GM19397 (cell line): ENCODE measurements around the gene HARS2.
A peak's percentile ranks its signal among the peaks of the same experiment; 100 is the strongest.
"Not testable (repeated sequence)": the region's sequence is repeated elsewhere in the genome, so short reads cannot be mapped to it uniquely, and the experiment has no call there.

Experiments
- ATAC-seq: cut with Tn5 transposase; IDR thresholded peaks from one replicate; pipeline ENCODE4 v1.9.1; 2021; ENCODE audit warnings: mild to moderate bottlenecking, moderate library complexity; ENCODE audit not compliant: unreplicated experiment

Gene HARS2

GRCh38 chr5:140690941-140691924, at the start of gene HARS2, which contains the start of gene HARS1:
HARS2 (plus strand) TSS chr5:140691455; CDS start chr5:140691649, 194 bp downstream.
HARS1 (minus strand) TSS chr5:140691370; CDS start chr5:140691304, 66 bp downstream.
- peak; percentile 98 for ATAC-seq

- no peak for ATAC-seq
These were observed 49.5 kb upstream of the HARS2 start for GRCh38 chr5:140641716-140642115.

DNA sequence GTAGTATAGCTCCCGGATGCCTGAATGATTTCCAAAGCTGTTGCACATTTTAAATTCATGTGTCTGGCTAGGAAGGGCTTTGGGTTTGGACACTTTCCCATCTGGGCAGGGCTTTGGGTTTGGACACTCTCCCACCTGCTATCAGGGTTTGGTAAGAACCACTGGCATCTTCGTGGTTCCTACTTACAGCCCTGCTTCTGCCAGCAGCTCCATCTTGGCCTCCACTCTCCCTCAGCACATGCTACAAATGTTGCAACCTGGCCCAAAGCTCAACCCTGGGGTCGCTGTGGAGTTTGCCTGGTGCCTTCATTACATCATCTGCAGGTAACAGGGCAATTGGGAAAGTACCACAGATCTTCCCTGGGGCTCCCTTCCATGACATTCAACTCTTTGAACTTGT, 48.5 kb upstream of the HARS2 start:
- ATAC-seq = no peak

GRCh38 chr5:140647042-140647419, 44.2 kb upstream of the HARS2 start:
- ATAC-seq = peak; percentile 42

DNA sequence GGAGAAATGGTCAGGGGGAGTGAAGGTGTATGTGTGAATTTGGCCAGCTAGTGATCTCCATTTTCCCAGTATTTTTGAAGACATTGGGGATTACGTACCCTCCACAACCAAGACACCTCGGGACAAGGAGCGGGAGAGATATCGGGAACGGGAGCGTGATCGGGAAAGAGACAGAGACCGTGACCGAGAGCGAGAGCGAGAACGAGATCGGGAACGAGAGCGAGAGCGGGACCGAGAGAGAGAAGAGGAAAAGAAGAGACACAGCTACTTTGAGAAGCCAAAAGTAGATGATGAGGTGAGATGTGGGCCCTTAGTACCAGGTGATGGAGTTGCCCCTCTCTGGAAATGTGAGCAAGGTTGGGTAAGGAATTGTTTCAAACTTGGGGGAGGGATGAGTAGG, 32.4 kb upstream of the HARS2 start:
- no peak for ATAC-seq

DNA sequence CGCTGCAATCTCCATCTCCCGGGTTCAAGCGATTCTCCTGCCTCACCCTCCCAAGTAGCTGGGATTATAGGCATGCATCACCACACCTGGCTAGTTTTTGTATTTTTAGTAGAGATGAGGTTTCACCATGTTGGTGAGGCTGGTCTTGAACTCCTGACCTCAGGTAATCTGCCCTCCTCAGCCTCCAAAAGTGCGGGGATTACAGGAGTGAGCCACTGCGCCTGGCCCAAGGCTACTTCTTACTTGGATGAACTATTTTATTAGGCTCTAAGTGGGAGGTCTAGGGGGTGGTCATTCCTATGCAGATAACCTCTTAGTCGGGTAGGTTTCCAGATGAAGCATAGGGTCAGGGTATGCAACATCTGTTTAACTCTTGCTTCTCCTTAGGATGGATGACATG, 30.9 kb upstream of the HARS2 start:
- ATAC-seq = not testable (repeated sequence)

GRCh38 chr5:140664030-140664358, 27.3 kb upstream of the HARS2 start:
- ATAC-seq = no peak

DNA sequence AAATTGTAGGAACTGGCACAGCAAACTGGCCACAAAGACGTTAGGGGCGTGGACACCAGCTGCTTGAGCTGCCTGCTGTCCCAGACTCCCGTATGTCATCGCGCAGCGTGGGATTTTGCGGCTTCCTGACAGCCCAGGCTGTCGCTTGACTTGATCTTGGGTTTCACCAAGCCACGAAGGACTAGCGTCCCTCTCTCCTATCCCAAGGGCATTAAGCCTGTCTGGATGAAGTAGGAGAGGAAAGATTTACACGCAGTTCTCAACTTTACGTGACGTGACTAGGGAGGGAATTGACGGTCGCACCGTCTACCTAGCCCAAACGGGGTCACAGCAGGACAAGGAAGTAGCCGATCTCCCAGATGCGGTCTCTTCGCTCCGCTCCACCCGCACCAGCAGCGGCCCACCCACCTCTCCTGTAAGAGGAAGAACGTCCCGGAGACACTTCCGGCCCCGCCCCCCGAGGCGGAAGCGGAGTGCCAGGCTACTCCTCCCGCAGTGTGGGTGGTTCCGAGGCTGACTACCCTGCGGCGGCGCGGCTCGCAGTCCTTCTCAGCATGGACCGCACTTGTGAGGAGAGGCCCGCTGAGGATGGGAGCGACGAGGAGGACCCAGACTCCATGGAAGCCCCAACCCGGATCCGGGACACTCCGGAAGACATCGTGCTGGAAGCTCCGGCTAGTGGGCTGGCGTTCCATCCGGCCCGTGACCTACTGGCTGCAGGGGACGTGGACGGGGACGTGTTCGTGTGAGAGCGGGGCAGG, 26.7 kb upstream of the HARS2 start, which contains the start of gene WDR55:
WDR55 (plus strand) TSS at position 546 of the 761 bp plus-strand sequence; CDS start at position 555, 9 bp downstream.
- ATAC-seq = peak; percentile 97

GRCh38 chr5:140671035-140671434, 20.2 kb upstream of the HARS2 start:
- ATAC-seq = not testable (repeated sequence)

DNA sequence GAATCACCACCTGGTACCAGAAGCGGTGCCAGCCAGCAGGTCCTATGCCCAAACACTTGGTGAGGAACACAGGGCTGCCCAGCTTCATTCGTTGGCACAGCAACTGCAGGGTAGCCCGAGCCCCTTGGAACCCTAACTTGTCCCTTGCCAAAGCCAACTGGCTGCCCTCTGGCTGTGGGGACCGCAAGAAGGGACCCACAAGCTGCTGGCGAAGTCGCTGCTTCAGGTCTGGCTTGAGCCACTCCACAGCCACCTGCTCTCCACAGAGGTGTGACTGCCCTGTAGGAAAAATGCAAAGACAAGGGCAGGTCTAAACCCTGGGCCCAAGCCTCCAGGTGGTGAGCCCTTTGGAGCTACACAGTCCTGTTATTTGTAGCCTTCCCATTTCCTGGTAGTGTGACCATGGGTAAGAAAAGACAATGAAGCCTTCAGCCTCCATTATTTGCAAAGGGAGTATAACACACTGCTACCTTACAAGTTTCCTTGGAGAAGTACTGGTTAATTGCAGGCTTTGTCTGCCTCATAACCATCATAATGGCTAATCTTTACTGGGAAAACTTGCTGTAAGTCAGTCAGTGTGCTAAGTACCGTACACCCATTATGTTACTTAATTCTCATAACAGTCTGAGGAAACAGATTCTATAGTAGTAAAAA, 19.7 kb upstream of the HARS2 start:
- ATAC-seq = no peak

DNA sequence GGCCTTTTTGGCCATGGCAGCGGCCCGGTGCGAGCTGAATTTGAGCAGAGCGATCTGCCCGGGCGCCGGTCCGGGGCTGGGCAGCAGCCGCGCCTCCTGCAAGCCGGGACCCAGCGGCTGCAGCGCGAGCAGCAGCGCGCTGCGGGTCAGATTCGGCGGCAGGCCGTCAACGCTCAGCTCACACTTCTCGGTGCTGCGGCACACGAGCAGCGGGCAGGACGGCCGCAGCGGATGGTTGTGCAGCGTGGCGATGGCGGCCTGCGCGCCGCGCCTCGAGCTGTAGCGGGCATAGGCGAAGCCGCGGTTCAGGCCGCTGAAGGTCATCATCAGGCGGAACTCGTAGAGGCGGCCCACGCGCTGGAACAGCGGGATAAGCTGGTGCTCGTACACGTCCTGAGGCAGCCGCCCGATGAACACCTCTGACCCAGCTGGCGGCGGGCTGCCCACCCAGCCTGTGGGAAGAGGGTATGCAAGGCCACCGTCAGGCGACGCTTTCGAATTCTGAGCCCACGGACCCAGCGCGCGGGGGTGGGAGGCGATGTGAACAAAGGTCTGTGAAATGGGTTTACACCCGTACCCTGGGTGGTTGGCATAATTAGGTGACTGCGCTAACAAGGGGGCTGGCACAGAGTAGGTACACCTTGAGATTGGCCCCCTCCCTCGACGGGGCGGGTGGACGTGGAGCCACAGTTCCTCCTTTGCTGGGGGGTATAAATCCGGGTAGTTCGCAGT, 18.6 kb upstream of the HARS2 start:
- no peak for ATAC-seq

- ATAC-seq = no peak
These were observed 17.9 kb upstream of the HARS2 start, which contains the start of gene DND1 for GRCh38 chr5:140673187-140673976. DND1 (minus strand) TSS chr5:140673576; CDS start chr5:140673542, 34 bp downstream.

- no peak for ATAC-seq
These were observed 17.0 kb upstream of the HARS2 start for GRCh38 chr5:140674211-140674610.

DNA sequence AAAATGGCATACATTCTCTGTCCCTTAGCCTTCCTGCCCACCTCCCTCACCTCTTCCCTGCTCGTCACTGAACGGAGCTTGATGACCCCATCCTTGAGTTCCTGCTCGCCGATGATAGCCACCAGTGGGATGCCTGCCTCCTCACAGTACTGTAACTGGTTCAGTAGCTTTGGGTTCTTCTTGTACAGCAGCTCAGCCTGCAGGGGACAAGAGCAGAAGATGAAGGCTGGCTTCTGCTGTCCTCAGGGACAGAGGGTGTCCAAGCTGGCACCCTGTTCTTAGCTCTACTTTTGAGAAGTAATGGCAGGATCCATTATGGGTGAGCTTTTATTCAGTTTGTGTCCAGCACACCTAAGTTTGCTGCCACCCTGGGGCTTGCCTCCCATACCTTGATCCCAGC, 16.6 kb upstream of the HARS2 start:
- no peak for ATAC-seq

DNA sequence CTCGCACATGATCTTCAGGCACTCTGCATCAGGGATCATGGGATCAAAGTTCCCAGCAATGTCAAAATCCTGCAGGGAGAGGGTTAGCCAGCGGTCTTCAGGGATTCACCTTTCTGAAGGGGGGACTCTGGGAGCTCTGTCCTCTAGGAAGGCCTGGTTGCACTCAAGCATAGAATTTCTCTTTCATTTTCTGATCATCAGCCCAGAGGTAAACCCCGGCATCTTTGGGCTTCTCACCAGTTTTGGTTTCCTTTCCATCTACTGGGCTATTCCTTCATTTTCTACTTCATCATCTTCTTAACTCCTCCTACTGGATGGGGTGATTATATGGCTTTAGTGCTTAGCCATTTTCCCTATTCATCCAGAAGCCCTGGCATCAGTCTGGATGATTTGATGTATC, 13.3 kb upstream of the HARS2 start:
- no peak for ATAC-seq

- no peak for ATAC-seq
These were observed 12.3 kb upstream of the HARS2 start for GRCh38 chr5:140678993-140679392.

DNA sequence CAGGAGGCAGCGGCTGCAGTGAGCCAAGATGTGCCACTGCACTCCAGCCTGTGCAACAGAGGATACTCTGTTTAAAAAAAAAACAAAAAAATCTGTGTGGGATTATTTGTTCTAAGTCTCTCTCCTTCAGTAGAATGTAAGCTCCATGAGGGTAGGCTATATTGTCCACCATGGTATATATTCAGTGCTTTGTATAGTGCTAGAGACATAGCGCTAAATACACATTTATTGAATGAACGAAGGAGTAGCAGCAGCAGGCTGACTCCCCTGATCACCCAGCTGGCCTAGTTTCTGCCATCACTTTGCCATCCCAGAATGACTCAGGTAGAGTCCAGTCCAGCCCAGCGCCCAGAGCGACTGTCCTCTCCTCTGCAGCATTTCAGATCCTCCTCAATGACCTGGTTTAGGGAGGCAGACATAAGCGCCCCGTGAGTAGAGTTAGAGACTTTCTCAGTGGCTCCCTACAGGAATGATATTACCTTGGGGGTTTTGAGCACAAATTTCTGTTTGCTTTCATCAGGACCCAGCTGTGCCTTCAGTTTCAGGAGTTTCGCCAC, 801 bp upstream of the HARS2 start:
- no peak for ATAC-seq

DNA sequence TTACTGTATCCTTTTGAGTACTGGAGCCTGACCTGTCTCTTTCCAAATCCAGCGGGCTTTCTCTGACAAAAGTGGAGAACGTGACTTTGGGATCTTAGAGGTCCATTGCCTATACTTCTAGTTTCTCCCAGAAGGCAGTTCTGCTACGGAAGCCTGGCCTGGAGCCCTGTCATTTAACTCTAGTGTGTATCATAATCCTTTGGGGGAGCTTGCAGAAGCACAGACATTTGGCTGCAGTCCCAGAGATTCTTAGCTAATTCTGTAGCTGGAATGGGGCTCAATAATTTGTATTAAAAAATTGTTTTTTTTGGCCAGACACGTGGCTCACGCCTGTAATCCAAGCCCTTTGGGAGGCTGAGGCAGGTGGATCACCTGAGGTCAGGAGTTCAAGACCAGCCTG, 3.0 kb downstream of the HARS2 start:
- no peak for ATAC-seq

DNA sequence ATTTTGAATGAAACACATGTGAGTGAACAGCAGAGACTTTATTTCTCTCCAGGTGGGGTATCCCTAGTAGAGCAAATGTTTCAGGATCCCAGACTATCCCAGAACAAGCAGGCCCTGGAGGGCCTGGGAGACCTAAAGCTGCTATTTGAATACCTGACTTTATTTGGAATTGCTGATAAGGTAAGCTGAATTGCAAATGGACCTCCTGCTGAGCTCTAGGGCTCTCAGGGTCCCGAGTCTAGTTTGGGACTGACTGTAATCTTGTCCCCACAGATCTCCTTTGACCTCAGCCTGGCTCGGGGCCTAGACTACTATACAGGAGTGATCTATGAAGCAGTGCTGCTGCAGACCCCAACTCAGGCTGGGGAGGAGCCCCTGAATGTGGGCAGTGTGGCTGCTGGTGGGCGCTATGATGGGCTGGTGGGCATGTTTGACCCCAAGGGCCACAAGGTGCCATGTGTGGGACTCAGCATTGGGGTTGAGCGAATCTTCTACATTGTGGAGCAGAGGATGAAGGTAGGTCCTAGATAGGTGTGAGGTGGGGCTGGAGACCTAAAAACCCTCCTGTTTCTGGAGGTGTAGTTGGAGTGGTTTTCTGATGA, 5.7 kb downstream of the HARS2 start:
- no peak for ATAC-seq
